HepG2 (cell line): ENCODE results near the gene NBPF3.

Experiments used
- BHLHE40 ChIP-seq: IDR thresholded peaks from 2 replicates; pipeline ENCODE4 v1.6.1; 2011; ENCODE audit warnings: low read length, improper control_type of control experiment
- CENPT ChIP-seq: sonication (generic); formaldehyde crosslinking; IDR thresholded peaks from 2 replicates; pipeline ENCODE4 v1.8.0; 2022; ENCODE audit warnings: low read depth, mild to moderate bottlenecking, moderate library complexity, missing genetic modification reagents
- CTCF ChIP-seq: sonication (generic); formaldehyde crosslinking; IDR thresholded peaks from 2 replicates; pipeline ENCODE4 v1.5.0; 2020; ENCODE audit warnings: mild to moderate bottlenecking, missing genetic modification reagents, moderate library complexity
- EP300 ChIP-seq, 3 experiments: sonication (generic) in 1 of 3; formaldehyde crosslinking in 1 of 3; IDR thresholded peaks; 2 replicates each; pipeline versions ENCODE4 v1.5.1 to v1.6.1; 2011 to 2020; ENCODE audit warnings: low read depth in 2 of 3, low read length in 2 of 3, borderline replicate concordance in 1 of 3, improper control_type of control experiment in 1 of 3, mild to moderate bottlenecking in 1 of 3, missing genetic modification reagents in 1 of 3, moderate library complexity in 1 of 3
- FOXA1 ChIP-seq, 2 experiments: fragments of 450-650 bp in 1 of 2; sonication (generic) in 1 of 2; formaldehyde crosslinking in 1 of 2; IDR thresholded peaks; 2 replicates each; pipeline versions ENCODE4 v1.4.0 to v1.6.1; 2016 to 2020; ENCODE audit warnings: missing genetic modification reagents in 1 of 2
- HCFC1 ChIP-seq: fragments of 150-350 bp; IDR thresholded peaks from 2 replicates; pipeline ENCODE4 v1.6.1; 2014; ENCODE audit warnings: low read depth, low read length
- MXD4 ChIP-seq: IDR thresholded peaks from 2 replicates; pipeline ENCODE4 v1.6.1; 2016; ENCODE audit warnings: mild to moderate bottlenecking, missing biosample characterization, missing genetic modification reagents
- MYNN ChIP-seq: sonication (generic); formaldehyde crosslinking; IDR thresholded peaks from 2 replicates; pipeline ENCODE4 v1.4.0; 2020; ENCODE audit warnings: mild to moderate bottlenecking, low read depth, missing genetic modification reagents
- POLR2A ChIP-seq, 2 experiments: IDR thresholded peaks; 2 replicates each; pipeline ENCODE4 v1.6.1; 2011; ENCODE audit warnings: low read depth in 2 of 2, low read length in 2 of 2, mild to moderate bottlenecking in 1 of 2, moderate library complexity in 1 of 2; ENCODE audit not compliant: insufficient read depth in 1 of 2
- PRPF4 ChIP-seq: fragments of 200-400 bp; formaldehyde crosslinking; IDR thresholded peaks from 2 replicates; pipeline ENCODE4 v1.6.1; 2016; ENCODE audit warnings: low read length, low read depth; ENCODE audit not compliant: poor library complexity, severe bottlenecking
- RFX5 ChIP-seq: IDR thresholded peaks from 2 replicates; pipeline ENCODE4 v1.6.1; 2011; ENCODE audit warnings: low read depth, low read length, improper control_type of control experiment
- ZNF18 ChIP-seq: sonication (generic); formaldehyde crosslinking; IDR thresholded peaks from 2 replicates; pipeline ENCODE4 v1.8.0; 2022; ENCODE audit warnings: mild to moderate bottlenecking, missing genetic modification reagents; ENCODE audit not compliant: insufficient replicate concordance
- ZNF337 ChIP-seq: sonication (generic); formaldehyde crosslinking; IDR thresholded peaks from 2 replicates; pipeline ENCODE4 v1.5.1; 2020; ENCODE audit warnings: missing genetic modification reagents, low read depth, mild to moderate bottlenecking, borderline replicate concordance

GRCh38 chr1:21396516-21396915 is 43.4 kb upstream of the NBPF3 start:
- no peak for TF ChIP-seq ZNF337 (CRISPR knock-in tag)
- TF ChIP-seq EP300 (IDR thresholded peaks at IDR 0.05; ENCODE audit: low read depth in 2 of 2, low read length in 2 of 2), result no peak
- no peak for TF ChIP-seq EP300 (CRISPR knock-in tag; IDR thresholded peaks at IDR 0.05; ENCODE audit: borderline replicate concordance)
- no peak for TF ChIP-seq ZNF18 (CRISPR knock-in tag)
- TF ChIP-seq BHLHE40, result no peak
- TF ChIP-seq MXD4, result no peak
- no peak for TF ChIP-seq FOXA1 (IDR thresholded peaks at IDR 0.05)
- TF ChIP-seq FOXA1 (CRISPR knock-in tag; IDR thresholded peaks at IDR 0.05), result no peak
- no peak for TF ChIP-seq CENPT (CRISPR knock-in tag)
- no peak for TF ChIP-seq PRPF4
- TF ChIP-seq POLR2A (IDR thresholded peaks at IDR 0.05; ENCODE audit: insufficient read depth in 1 of 2, low read depth in 2 of 2, low read length in 2 of 2), result no peak
- TF ChIP-seq HCFC1, result no peak
- TF ChIP-seq MYNN, result no peak
- no peak for TF ChIP-seq RFX5
- no peak for TF ChIP-seq CTCF (CRISPR knock-in tag)
